GM21515 (cell line): ENCODE measurements around the gene ZNF780B.

Source experiments
- ATAC-seq: cut with Tn5 transposase; IDR thresholded peaks from one replicate; pipeline ENCODE4 v1.9.1; 2021; ENCODE audit not compliant: unreplicated experiment

Gene ZNF780B

GRCh38 chr19:40055832-40056504, at the start of gene ZNF780B:
Gene ZNF780B (minus strand): TSS chr19:40056231. CDS start chr19:40050332, 5,899 bp downstream.
- ATAC-seq: peak; percentile 72

DNA sequence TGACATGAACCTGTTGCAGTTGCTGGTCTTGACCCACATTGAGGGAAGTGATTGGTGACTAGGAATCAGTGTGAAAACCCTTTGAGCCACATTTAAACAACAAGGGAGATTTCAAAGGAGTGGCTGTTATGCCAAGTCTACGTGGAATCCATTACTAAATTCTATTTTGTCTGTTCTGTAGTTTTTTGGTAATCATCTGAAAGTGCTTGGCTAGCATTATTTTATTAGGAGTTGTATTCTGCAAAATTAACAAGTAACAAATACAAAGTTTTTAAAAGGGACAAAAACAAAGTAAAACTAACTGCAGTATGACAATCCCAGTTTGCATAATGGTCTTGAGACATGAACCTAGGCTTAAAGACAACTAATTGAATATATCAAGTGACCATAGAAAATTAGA, 48.7 kb upstream of the ZNF780B start:
- no peak for ATAC-seq

DNA sequence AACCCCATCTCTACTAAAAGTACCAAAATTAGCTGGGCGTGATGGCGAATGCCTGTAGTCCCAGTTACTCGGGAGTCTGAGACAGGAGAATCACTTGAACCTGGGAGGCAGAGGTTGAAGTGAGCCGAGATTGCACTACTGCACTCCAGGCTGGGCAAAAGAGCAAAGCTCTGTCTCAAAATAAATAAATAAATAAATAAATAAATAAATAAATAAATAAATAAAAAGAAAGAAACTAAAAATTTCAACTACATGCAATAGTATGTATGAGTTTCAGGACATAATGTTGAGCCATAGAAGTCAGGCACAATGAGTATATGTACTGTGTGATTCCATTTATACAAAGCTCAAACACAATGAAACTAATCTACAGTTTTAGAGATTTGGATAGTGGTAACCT, 47.6 kb upstream of the ZNF780B start:
- ATAC-seq: no peak

- no peak for ATAC-seq
Measured at GRCh38 chr19:40101813-40102212, 45.8 kb upstream of the ZNF780B start.

- no peak for ATAC-seq
Measured at GRCh38 chr19:40093416-40093815, 37.4 kb upstream of the ZNF780B start.

GRCh38 chr19:40091205-40092129, 35.4 kb upstream of the ZNF780B start:
- ATAC-seq: no peak

DNA sequence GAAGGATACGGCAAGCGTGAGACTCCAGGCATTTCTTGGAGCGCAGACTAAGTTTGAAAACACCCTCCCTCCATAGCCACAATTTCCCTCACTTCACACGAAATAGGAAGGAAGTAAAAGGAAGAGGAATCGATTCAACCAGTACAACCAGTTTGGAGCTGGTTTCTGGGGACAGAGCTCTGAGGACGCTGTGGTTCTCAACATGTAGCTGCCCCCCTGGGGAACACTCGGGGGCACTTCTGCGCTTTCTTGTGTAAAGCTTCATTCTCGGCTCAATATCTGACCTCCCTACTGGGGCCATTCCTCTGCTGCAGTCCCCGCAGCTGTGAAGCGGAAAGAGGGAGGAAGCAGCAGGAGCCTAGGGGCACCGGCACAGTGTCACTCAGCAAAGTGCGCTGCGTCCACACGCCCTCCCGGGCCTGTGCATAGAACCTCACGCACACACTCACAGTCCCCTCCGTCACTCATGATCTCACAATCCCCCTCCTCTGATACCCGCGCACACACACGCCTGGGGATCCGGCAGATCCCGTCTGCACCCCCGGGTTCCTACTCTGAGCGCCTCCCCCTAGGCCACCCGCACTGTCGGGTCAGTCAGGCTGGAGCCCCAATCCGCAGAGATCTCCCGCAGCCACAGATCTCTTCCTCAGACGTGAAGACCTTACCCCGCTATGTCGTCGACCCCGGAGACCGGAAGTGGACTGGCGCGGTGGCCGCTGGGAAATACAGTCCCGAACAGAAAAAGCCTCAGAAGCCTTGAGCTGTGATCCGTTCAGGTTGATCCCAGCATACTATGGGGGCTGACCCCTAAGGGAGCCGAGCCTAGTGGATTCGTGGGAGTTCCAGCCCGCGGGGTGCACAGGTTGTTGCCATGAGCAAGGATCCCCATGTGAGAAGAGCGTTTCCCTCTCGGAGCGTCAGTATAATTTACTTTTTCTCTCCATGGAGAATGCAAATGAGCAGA, 34.5 kb upstream of the ZNF780B start, which contains the start of gene ZNF780A:
Gene ZNF780A (minus strand): TSS at position 703 of the 964 bp plus-strand sequence. CDS start 6,190 bp downstream, outside the sequence.
- peak; percentile 82 for ATAC-seq

GRCh38 chr19:40089462-40089861, 33.4 kb upstream of the ZNF780B start:
- ATAC-seq: no peak

GRCh38 chr19:40088299-40089047, 32.4 kb upstream of the ZNF780B start:
- no peak for ATAC-seq

DNA sequence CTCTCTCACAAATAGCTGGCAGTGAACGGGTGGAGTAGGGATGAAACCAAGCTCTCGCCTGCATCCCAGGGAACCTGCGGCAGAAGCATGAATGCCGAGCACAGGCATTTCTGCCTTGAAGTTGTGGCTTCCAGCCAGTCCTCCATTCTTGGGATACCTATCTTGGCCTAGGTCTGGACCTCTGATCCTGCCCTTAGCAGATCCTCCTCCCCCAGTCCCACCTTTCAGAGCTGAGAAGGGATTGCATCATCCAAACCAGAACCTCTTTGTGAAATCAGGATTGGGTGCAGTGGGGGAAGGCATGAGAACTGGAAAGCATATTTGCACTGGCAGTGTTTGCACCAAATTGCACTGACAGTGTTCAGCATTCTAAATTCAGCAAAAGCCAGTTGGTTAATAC, 28.9 kb upstream of the ZNF780B start:
- no peak for ATAC-seq

DNA sequence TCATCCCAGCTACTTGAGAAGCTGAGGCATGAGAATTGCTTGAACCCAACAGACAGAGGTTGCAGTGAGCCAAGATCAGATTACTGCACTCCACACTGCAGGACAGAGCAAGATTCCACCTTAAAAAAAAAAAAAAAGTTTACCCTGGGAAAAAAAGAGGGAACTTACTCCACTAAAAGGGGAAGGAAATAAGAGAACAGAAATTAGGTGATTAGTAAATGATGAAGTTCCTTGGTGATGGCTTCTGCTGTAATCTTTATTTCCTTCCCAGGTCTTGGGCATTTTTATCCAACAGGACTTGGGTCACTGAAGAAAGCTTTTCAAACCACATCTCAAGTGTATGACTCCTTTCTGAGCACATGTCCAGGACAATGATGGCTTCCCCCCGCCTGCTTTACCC, 25.4 kb upstream of the ZNF780B start:
- ATAC-seq: no peak

GRCh38 chr19:40080289-40080688, 24.3 kb upstream of the ZNF780B start:
- no peak for ATAC-seq

- no peak for ATAC-seq
Measured at GRCh38 chr19:40078377-40078776, 22.3 kb upstream of the ZNF780B start.

- no peak for ATAC-seq
Measured at GRCh38 chr19:40070058-40070457, 14.0 kb upstream of the ZNF780B start.

DNA sequence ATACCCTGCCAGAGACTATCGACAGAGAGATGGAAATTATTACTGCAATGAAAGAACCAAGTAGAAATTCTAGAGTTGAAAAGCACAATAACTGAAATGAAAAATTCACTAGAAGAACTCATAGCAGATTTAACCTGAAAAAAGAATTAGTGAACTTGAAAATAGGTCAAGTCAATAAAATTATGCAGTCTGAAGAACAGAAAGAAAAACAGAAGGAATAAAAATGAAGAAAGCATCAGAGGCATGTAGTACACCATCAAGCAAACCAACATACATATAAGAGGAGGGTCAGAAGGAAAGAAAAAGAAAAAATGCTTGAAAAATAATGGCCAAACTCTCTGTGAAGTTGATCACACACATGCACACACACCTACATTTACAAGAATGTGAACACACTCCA, 3.6 kb upstream of the ZNF780B start:
- ATAC-seq: no peak

GRCh38 chr19:40057166-40057565, 1.1 kb upstream of the ZNF780B start:
- ATAC-seq: no peak

- ATAC-seq: no peak
Measured at GRCh38 chr19:40056505-40056904, 474 bp upstream of the ZNF780B start.

GRCh38 chr19:40055049-40055448, 982 bp downstream of the ZNF780B start:
- ATAC-seq: no peak

DNA sequence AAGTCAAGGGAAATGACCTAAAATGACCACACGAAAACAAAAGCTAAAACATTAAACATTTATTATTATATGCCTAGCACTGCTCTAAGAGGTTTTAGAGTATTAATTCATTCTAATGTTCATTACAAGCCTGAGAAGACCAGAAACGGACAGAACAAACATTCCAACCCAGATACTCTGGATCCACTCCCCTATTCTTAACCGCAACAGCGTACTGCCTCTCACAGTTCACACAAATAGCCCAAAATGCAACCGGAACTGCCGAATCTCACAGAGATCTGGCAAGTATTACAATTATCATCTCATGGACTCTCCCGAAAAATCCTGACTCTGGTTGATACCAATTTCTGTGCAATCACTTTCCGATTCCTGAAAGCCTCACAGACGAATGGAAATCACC, 1.4 kb downstream of the ZNF780B start:
- ATAC-seq: no peak

DNA sequence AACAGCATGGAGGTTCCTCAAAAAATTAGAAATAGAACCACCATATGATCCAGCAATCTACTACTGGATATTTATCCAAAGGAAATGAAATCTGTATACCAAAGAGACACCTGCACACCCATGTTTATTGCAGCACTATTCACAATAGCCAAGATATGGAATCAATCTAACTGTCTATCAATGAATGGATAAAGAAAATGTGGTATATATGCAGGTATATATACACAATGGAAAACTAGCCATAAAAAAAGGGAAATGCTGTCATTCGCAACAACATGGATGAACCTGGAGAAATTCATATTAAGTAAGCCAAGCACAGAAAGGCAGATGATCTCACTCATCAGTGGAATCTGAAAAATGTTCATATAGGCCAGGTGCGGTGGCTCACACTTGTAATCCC, 2.5 kb downstream of the ZNF780B start:
- no peak for ATAC-seq
